ENCODE data around the gene HADH. TPM values are rescaled to one million over a fixed set of nuclear protein-coding genes. Genes with fewer than 3 reads are reported as not detected.
"Not testable (repeated sequence)": the region's sequence is repeated elsewhere in the genome, so short reads cannot be mapped to it uniquely, and the experiment has no call there.

Gene HADH
- total RNA-seq: 6.3 and 18.0 TPM in 2 replicates

DNA sequence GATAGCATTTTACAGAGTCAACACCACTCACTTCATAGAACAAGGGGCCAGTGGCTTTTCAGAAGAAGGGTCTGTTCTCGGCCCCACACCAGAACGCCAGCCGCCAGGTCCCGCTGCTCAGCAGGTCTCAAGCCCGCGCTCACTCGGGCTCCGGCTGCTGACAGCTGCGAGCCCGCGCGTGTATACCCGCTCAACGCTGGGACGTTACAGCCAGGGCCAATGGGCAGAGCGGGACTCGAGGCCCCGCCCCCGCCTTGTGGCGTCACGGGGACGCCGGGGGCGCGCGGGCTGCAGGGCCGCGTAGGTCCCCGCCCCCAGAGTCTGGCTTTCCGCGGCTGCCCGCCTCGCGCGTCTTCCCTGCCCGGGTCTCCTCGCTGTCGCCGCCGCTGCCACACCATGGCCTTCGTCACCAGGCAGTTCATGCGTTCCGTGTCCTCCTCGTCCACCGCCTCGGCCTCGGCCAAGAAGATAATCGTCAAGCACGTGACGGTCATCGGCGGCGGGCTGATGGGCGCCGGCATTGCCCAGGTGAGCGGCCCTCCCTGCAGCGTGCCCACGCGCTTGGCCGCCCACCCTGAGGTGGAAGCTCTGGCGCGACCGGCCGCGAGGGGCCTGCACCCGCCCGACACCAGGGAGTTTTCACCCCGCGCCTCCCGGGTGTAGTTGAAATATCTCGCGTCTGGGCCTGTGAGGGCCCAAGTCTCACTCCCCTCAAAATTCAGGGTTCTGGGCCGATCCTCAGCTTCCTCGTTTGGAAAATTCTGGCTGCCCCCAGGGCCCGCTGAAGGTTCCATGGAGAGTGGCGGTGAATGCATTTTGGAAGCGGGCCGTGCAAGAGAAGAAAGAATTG, at the start of gene HADH:
HADH (plus strand) TSS at position 353 of the 850 bp plus-strand sequence; CDS start at position 397, 44 bp downstream.
- peak; percentile 95 for DNase-seq

DNA sequence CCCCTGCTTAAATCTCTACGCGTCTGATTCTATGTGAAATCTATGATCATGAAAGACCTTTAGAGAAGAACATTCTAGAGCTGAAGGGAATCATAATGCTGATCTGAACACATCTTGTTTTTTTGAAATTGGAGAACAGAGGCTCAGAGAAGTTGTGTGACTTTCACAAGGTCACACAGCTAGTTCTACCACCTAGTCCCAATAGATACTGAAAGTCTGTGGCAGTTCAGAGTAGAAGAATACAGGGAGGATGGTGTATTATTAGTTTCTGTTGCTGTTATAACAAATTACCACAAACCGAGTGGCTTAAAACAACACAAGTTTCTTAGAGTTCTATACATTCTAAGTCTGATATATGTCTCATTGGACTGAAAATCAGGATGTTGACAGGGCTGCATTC, 43.9 kb upstream of the HADH start:
- DNase-seq: no peak

DNA sequence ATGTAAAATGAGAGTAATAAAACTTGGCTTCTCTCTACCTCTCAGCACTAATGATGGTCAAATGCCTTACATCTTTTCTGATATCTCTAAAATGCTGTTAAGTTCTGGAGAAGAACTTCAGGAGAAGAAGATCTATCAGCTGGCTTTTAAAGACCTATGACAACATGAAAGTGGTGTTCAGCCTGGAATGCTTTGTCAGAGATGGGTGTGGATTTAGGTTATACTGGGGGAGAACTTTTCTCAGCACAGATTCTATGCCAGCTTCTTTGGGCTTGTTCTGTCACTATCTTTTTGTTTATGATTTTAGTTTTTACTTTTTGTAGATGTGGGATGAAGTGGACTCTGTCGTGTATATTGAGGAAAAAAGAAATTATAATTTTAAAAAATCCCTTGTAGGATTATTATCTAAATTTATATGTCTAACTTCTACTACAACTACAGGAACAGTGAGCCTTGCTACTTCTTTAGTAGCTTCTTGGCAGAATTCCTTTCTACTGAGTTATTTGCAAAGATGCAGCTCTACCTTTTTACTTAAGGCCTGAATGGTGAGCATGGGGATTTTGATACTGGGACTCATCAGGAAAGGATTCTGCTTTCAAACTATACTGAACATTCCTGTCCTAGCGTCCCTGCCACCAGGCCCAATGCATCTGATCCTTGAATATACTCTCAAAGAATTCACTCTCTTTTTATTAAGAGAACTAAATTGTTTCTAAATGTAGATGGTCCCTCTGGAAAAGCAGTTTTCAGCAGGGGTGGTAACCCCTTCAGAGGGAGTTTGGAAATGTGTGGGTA, 38.7 kb upstream of the HADH start:
- DNase-seq: no peak

DNA sequence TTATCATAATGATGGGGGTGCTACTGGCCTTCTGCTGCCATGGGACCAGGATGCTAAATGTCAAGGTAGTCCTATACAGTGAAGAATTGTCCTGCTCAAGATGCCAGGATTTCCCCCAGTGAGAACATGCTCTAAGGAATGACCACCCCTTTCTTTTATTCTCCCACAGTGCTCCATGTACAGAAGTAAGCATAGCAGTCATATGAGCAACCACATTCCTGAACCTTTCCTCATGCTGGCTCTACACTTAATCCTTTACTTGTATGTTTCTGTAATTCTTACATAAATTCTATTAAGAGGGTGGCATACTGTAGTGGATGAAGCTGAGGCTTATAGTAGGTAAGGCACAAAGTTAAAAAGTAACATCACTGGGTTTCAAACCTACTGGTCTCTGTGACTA, 38.1 kb upstream of the HADH start:
- no peak for DNase-seq

DNA sequence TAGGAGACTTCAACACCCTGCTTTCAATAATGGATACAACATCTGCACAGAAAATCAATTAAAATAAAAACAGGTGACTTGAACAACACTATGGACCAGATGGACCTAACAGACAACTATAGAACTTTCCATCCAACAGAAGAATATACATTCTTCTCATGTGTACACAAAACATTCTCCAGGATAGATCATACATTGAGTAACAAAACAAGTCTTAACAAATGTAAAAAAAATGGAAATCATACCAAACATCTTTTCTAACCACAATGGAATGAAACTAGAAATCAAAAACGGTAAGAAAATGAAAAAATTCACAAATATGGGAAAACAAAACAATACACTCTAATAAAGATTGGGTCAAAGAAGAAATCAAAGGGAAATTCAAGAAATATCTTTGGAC, 33.7 kb upstream of the HADH start:
- no peak for DNase-seq

DNA sequence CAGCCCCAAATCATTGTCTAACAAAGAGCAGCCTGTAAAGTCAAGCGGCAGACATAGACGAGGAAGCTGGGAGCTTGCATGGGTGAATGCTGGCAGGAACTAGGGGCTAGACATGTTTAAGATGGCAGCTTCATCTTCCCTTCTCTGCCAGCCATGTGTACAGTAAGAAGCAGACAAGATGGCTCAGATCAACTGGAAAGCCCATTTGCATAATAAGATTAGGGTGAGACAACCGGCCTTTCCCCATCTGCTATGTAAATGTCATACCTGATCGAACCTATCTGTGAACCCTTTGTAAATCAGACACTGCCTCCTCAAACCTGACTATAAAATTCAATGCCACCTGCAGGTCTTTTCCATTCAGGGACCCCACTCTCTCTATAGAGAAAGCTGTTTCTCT, 22.8 kb upstream of the HADH start:
- DNase-seq: no peak

DNA sequence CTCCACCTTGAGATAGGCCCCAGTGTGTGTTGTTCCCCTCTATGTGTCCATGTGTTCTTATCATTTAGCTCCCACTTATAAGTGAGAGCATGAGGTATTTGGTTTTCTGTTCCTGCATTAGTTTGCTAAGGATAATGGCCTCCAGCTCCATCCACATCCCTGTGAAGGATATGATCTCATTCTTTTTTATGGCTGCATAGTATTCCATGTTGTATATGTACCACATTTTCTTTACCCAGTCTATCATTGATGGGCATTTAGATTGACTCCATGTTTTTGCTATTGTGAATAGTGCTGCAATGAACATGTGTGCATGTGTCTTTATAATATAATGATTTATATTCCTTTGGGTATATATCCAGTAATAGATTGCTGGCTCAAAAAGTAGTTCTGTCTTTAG, 22.2 kb upstream of the HADH start:
- DNase-seq: not testable (repeated sequence)

DNA sequence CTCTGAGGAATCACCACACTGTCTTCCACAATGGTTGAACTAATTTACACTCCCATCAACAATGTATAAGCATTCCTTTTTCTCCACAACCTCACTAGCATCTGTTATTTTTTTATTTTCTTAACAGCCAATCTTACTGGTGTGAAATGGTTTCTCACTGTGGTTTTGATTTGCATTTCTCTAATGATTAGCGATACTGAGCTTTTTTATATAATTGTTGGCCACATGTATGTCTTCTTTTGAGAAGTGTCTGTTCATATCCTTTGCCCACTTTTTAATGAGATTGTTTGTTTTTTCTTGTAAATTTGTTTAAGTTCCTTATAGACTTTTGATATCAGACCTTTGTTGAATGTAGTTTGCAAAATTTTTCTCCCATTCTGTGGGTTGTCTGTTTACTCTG, 21.8 kb upstream of the HADH start:
- not testable (repeated sequence) for DNase-seq

DNA sequence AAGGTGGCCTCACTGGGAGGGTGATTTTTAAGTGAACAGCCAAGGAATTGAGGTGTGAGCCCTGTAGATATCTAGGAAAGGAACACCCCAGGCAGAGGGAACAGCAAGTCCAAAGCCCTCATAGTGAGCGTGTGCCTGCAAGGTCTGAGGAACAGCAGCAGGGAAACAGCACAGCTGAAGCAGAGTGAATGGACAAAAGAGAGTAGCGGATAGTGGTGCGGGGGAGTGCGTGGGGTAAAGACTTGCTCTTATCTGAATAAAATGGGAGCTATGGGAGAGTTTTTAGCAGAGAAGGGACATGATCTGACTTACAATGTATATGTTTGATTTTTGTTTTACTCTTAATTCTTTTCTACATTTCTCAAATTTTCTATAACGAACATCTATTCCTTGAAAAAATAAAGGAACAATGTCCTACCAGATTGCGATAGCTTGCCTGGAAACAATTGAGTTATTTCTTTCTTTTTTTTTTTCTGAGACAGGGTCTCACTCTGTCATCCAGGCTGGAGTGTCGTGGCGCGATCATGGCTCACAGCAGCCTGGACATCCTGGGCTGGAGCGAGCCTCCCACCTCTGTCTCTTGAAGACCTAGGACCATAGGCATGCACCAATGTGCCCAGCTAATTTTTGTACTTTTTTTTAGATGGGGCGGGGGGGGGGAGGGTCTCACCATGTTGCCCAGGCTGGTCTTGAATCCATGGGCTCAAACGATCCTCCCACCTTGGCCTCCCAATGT, 19.5 kb upstream of the HADH start:
- DNase-seq: no peak

DNA sequence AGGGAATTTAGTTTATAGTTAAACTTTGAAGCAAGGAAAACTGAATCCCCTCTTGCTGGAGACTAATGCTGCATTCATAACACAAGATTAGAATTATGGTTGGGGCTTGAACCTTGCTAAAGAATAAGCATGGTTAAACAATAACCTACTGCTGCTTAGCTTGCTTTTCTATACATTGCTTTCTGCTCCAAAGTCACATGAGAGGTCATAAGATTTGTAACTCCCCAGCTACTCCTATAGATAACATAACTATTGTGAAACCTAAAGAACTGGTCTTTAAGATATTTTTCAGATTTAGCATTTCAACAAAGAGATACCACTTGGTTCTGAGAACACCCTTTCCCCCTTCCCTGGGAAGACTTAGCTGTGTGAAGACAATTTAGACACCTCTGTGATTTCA, 17.1 kb upstream of the HADH start:
- no peak for DNase-seq

DNA sequence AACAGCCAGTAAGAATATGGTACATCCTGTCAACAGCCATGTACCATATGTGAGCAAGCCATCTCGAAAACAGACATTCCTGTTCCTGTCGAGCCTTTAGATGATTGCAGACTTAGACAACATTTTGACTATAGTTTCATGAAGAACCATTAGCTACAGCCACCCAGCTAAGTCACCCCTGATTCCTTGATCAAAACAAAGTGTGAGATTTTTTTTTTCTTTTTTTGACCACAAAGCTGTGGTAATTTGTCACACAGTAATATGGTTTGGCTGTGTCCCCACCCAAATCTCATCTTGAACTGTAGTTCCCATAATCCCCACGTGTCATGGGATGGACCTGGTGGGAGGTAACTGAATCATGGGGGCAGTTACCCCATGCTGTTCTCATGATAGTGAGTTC, 15.2 kb upstream of the HADH start:
- no peak for DNase-seq

DNA sequence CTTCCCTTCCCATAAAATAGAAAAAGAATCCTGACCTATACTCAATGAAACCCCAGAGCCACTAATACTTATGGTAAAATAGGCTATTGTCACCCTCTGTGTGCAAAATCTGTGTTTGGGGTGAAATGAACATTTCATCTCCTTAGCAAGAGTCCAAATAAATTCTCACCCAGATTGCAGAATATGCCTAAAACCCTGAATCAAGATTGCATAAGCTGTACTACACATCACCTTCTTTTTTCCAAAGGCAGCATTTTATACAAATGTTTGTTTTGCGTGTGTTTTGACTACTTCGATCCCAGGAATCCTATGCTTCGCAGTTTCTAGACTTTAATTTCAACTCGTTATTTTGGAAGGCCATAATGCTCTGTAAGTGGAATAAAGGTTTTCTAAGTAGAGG, 12.2 kb upstream of the HADH start:
- no peak for DNase-seq

DNA sequence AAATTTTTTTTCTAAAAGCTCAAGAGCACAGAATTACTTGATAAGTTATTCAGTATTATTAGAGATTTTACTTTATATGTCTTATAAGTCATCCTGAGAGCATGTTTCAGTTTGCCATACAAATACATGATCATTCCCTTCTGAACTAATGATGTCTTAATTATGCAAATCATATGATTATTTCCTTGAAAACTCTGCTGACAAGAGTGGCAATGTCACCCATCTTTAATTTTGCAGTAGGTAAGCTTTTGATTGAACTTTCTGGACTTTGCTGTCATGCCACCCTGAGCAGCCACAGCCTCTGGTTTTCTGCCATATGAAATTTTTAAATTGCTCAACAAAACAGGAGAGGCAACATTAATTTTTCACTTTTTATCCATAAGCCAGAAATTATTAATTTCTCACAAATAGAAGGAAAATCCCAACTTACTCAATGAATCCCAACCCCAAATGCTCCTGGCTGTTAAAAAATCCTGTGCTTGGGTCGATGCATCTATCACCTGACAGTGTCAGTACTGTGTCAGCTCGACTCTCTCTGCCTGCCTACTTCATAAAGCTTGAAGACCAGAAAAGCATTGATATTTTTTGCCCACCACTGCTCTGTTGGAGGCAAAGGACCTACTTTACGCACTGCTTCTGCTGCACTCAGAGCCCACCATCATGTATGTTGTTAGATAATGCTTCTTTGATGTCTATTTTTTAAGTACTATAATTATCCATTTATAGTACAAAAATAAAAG, 11.6 kb upstream of the HADH start:
- no peak for DNase-seq

DNA sequence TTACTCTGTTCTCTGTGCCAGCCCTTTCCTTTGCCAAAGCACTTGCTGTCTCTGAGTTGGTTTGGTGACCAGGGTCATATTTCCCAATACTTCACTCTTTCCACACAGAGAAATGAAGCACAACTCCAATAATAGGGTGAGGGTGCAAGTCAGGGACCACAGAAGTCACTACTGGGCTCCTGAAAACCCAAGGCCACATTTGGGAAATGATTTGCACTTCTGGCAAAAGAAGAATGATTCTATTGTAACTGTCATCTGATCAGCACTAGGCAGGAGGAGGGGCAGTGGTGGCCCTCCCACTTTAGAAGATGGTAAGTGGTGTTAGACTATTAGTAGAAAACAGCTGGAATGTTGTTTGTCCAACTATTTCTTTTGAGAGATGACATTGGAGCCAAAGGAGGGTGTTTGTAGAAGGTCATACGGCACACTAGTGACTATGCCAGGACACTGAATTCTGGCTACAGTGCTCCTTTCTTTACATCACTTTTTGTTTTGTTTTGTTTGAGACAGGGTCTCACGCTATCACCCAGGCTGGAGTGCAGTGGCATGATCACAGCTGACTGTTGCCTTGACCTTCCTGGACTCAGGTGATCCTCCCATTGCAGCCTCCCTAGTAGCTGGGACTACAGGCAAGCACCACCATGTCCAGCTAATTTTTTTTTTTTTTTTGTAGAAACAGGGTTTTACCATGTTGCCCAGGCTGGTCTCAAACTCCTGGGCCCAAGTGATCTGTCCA, 10.8 kb upstream of the HADH start:
- DNase-seq: no peak

DNA sequence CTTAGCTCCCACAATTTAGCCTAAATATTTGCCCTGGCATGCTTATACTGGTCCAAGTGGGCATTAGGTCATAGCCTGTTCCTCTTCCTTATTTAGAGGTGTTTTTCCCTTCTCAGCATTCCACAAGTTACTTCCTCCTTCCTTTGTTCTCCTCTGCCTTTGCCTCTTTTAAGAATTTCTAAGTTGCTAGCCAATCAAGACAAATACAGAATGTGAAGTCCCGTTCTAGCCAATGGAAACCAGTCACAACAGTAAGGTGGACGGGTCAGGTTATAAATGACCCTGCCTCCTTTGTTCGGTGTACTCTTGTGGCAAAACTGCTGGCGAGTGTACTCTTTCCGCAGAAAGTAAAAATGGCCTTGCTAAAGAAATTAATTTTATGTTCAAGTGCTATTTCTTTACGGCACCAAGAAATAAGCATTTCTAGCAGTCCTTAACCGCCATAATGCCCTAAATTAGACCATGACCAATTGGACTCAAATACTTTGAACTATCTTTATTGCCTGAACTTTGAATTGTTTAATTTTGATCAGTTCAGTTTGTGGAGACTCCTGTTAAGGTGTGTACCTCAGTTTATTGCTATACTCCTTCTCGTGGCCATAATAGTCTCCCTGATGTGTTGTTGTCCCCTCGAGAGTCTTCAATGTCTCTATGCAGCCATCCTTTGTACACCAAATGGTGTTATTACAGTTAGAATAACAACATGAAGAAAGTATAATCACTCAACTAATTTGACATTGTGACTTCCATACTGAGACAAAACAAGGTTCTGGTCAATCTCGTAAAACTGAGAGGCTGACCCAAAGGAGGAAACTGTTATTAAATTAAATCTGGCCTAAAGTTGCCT, 1.6 kb upstream of the HADH start:
- no peak for DNase-seq

DNA sequence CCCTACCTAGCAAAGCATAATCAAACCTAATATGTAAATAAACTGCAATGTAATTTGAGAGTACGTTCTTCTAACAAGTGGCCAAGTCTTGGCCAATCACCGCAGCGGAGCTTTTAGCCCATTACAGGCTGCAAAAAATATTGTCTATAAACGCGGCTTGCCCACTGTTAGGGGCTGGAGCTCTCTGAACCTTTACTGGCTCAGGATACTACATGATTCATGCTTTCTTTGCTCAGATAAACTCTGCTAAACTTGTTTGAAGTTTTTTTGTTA, 990 bp upstream of the HADH start:
- DNase-seq: no peak

DNA sequence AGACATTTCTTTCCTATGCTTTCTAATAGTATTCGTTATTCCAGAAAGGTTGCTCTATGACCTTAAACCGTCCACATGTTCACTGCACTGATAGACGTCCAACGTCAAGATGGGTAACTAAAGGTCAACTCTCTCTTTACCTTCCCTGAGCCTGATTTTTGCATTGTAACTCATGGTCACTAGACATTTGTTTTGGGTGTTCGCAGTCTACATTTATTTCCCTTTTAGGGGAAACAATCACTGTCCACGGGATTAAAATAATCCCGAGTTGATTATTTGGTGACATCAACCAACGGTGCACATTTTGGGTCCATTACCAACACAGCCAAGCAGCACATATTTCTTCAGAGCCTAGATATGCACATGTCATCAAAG, 540 bp upstream of the HADH start:
- DNase-seq: no peak

DNA sequence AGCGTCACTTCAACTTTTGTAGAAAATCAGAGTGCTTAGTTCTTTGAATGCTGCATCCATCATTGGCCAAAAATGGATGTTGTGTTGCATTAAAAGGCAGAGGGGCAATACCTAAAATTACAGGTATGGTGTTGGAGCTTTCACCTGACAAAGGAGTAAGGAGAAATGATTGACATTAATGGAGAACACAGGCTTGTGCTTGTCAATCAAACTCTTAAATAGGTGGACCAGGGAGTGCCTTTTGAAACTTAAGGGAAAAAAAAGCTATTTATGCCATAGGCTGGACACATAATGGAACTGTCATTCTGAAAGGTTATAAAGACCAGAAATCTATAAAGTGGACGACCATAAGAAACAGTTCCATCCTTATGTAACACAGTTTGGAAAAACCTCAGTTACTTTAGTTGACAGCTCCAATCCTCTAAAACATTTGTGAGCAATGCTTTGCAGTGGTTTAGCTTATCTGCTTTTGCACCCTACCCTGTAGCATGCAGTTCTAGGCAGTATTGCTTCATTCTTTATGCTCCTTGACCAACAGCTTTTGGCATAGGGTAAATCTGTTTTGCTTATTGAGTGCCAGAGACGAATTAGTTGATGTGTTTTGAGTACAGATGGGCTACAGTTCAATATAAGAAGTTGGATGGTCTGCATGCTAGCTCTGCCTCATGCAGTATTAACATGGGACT, 2.4 kb downstream of the HADH start:
- no peak for DNase-seq

DNA sequence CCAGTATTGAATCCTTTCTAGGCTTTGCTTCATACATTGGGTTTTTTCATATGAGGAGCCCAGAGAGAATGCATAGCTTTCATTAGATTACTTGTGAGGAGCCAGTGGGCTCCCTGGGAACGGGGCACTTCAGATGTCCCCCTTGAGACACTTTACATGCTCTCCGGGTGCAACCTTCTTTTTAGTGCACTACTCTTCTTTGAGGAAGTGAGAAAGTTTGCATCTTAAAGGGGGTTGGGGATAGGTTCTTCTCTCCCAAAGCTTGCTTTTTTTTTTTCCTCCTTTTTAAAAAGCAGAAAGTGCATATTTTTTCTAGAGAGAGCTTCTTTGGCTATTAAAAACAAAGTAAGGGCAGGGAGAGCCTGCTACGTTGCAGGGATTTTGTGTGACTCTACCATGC, 4.3 kb downstream of the HADH start:
- no peak for DNase-seq

DNA sequence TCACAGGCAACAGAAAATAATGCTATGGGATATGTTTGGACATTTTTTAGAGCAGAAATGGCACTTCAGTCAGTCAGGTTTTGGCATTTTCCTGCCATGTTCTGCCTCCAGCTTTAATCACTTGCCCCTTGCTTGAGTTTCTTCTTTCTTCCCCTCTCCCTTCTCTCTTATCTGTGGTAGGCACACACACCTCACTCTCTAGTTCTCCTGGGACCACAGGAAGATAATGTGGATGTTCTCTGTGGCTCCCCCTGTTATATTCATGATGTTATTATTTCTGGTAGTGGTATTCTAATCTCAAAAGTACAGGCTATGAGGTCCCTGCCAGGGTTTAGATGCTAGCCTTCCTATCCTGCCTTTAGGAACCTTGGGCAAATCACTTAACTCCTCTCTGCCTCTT, 5.2 kb downstream of the HADH start:
- no peak for DNase-seq

Measured in dermis blood vessel endothelial cell (primary cell).